GM21619 (cell line): Measurements from ENCODE around the gene MATN1.
A peak's percentile ranks its signal among the peaks of the same experiment; 100 is the strongest.
"Not testable (repeated sequence)": the region's sequence is repeated elsewhere in the genome, so short reads cannot be mapped to it uniquely, and the experiment has no call there.

Experiments used
- ATAC-seq: cut with Tn5 transposase; IDR thresholded peaks from one replicate; pipeline ENCODE4 v1.9.1; 2021; ENCODE audit not compliant: unreplicated experiment

MATN1 gene

DNA sequence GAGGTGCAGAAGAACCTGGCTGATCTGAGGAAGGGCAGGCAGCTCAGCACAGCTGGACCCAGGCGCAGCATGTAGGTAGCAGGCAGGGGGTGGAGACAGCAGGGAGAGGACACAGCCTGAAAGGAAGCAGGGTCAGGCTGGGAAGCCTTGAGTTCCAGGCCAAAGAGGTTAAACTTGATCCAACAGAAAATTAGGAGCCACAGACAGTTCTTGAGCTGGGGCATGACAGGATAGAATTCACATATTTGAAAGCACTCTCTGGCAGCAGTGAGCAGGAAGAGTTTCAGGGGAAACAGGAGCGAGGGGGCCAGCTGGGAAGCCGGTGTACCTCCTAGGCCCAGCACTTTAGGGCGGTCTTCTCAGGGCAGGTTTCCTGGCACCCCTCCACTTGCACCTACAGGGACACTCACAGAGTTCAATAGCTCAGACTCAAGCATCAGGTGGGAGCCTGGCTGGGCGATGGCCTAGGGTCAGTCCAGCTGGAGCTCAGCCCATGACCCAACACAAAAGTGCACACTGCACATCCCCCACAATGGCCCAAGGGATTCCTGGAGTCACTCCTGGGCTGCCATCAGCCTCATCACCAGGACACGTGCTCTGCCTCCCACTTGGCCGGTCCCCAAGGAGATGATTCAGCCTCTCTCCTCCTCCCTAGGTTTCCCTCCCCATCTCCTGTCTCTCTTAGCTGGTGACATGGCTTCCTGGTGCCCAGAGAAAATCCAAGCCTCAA, 22.7 kb downstream of the MATN1 start:
- no peak for ATAC-seq

DNA sequence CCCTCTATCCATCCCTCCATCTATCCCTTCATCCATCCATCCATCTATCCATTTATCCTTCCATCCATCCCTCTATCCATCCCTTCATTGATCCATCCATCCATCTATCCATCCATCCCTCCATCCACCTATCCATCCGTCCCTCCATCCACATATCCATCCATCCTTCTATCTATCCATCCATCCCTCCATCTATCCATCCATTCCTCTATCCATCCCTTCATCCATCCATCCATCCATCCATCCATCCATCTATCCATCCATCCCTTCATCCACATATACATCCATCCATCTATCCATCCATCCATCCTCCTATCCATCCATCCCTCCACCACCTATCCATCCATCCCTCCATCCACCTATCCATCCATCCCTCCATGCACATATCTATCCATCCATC, 23.6 kb downstream of the MATN1 start:
- no peak for ATAC-seq

DNA sequence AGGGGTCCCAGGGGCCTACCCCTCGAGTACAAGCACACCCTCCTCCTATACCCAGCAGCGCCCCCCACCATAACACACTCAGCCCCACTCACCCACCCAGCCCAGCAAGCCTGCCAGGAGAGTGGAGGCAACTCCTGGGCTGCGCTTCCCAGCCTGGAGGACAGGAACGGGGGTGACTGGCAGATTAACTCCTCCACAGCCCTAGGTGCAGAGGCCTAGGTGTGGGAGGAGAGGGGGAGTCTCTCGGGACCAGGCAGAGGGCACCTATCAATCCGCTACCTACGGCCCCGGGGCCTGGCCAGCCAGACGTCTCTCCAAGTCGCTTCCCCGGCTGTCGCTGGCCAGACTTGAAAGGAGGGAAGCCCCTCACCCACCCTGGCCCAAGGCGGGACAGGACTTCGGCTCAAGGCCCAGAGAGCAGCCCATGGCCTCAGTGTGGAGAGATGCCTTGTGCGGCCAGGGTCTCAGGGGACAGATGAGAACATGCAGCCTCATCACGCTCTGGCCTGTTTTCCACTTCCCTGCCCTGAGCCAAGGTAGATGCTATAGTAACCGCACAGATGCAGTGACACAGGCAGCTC, 24.9 kb downstream of the MATN1 start:
- ATAC-seq = no peak

DNA sequence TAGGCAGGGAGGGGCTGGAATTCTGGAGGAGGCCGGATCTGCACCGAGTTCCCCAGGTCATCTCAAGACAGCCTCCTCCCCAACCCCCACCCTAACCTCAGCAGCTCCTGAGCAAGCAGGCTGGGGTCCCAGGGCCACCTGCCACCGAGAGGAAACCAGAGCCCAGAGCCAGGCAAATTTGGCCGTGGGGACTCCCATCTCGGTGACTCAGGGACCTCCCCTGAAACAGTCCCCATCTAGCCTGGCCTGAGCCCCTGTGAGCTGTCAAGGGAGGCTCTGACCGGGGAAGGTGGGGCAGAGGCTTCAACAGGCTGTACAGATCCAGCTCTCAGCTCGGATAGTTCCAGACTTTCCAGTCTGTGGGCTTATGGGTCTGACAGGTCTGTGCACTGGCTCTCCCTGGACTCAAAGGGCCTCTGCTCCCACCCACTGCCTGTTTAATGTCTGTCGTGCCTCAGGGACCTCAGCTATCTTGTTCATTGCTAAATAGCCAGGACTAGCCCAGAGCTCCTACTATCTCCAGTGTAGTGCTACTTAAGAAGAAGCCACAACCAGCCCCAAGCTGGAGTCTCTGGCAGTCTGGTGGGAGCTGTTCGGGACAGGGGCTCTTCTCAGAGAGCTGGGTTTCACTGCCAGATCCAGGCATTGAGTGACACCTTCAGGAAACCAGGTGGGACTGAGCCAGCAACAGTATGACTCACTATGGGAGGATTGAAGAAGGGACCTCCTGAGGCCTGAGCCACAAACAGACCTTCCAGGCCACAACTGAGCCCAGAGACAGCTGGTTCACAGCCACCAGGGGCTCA, 25.6 kb downstream of the MATN1 start:
- ATAC-seq = peak; percentile 64

DNA sequence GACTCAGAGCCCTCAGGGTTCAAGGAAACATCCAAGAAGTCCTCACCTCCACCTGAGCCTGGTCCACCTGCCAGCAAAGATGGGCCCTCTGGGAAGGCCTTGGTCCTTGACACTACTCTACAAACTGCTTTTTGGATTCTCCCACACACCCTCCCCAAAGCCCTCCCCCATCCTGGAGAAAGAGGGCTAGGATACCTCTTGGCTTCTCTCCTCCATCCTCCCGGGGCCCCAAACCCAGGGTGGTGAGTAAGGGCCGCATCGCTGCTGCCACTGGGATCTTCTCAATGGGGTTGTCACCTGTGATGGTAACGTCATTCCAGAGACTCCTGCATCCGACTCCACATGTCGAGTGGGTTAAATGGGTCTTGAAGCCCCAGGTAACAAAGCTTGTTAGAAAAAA, 26.6 kb downstream of the MATN1 start:
- no peak for ATAC-seq

DNA sequence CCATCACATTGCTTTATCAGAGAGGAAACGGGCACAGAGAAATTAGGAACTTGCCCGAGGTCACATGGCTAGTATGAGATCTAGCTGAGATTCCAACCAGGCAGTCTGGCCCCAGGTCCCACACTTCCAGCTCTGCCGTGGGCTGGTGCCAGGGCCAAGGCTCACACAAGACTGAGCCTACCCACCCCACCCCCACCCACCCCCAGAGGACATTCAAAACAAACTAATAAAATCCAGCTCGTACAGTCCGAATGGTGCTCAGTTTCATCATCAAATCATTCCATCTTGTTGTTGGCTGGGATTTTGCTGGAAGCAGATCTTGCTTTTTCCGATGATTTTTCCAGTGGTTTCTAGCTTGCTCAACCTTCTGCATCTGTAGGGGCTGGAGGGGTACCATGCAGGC, 27.9 kb downstream of the MATN1 start:
- ATAC-seq = no peak

DNA sequence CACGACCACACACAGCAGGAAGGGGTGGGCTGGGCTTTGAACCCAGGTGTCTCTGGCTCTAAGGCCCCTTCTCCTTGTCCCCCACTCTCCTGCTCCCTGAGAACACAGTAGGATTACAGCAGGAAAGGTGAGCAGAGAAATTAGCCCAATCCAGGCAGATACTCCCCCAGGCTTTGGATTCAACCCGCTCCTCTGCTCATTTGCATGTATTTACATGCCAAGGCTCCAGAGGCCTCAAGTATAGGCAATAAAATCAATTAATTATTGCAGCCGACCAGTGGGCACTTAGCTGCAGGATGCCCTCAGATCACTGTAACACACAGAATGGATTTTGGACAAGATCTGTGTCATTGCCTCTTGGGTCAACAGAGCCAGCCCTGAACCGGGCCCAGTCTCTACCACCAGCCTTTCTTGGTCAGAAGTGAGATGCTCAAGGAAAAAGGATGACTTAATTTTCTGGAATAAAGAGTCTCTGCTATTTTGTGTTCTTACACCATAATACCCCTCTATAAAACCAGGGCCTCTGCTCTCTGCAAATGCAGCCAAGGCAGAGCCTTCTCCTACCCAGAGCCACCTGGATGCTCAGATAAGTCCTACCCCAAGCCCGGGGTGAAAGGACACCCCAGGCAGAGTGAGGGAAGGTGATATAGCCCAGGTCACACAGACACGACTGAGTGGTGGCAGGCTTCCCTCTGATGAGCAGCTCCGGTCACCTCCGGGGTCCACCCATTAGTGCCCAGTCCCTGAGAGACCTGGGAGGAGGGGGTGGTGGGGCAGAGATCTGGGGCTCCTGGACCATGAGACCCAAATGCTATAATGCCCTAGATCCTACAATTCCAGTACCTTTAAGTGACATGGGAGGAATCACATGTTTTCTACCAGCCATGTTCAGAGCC, 28.9 kb downstream of the MATN1 start:
- no peak for ATAC-seq

DNA sequence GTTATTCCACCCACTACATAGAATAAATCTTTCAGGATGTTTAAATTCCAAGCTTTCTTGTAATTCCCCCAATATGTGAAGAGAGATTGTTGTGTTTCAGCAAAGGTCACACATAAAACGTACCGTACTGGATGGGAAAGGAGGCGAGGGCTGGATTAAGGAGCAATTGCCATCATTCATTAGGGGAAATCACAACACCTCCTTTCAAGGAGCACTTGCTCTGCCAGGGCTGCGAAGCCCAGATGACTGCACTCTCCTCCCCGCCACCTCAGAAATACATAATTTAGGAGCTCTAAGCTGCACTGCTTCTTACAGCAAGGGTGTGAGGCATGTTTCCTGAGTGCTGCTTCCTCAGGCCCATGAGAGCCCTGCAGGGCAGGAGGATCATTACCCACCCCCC, 29.6 kb downstream of the MATN1 start:
- ATAC-seq = no peak

DNA sequence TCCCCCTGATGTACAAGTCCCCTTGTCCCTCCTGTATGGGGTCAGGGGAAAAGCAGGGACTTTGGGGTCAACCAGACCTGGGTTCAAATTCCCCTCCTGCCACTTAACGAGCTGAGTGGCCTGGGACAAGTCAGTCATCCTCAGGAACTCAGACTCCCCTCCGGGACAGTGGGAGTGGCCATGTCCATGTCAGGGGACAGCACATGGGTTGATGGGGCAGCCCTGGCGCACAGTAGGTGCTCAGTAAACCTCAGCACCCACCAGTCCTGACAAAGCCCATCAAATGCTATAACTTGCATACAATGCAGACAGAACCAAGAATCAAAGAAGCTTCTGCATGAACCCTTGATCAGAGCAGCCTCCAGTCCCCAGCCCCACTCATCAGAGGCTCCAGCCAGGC, 30.0 kb downstream of the MATN1 start:
- ATAC-seq = no peak

DNA sequence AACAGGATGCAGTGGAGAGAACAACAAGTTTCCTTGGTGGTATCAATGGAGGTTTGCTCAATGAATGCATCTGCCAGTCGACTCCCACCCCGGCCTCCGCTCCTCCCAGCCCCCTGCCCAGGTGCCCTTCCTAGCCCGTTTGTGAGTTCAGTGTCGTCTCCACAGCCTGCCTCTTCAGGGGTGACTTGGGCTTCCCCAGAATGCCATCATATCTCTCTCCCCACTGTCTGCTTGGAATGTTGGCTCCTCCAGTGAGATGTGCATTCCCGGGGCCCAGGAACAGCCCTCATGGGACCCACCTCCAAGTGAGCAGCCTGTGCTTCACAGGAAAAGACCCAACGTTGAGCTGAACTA, 30.5 kb downstream of the MATN1 start:
- ATAC-seq = no peak

DNA sequence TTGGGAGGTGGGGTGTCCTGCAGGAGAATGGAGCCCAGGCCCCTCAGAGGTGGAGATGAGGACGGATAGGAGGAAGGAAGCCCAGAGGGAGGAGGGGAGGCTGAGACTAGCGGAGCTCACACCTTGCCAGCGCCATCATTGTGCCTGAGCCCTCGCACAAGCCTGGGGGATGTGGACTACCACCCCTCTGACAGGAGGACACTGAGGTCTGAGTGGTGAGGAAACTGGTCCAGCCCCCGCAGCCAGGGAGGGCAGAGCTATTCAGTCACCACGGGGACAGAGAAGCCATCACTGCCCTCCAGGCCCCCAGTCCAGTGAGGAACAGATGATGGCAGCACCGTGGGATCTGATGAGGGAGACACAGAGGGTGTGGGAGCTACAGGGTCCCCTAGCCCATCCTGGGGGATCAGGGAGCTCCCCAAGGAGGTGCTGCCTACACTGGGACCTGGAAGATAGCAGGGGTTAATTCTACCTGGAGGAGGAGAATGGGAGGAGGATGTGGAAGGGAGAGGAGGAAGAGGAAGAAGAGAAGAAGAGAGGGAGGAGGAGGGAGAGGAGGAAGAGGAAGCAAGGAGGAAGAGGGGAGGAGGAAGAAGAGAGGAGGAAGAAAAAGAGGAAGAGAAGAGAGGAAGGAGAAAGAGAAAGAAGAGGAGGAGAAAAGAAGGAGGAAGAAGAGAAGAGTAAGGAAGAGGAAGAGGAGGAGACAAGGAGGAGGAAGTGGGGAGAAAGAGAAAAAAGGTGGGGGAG, 31.0 kb downstream of the MATN1 start:
- ATAC-seq = no peak

DNA sequence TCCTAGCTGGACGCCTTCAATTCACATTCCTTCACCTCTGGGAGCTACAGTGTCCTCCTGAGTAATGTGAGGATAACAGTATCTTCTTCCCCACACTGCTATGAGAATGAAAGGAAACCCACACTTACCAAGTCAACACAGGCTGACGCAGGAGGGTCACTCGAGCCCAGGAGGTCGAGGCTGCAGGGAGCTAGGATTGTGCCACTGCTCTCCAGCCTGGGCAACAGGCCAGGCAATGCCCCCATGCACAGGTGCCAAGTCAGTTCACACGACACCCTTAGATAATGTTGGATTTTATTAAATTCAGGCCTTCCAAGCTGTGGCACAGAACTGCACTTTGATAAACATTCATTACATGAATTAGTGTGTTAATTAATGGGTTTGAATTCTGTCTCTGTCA, 31.9 kb downstream of the MATN1 start:
- ATAC-seq = no peak

DNA sequence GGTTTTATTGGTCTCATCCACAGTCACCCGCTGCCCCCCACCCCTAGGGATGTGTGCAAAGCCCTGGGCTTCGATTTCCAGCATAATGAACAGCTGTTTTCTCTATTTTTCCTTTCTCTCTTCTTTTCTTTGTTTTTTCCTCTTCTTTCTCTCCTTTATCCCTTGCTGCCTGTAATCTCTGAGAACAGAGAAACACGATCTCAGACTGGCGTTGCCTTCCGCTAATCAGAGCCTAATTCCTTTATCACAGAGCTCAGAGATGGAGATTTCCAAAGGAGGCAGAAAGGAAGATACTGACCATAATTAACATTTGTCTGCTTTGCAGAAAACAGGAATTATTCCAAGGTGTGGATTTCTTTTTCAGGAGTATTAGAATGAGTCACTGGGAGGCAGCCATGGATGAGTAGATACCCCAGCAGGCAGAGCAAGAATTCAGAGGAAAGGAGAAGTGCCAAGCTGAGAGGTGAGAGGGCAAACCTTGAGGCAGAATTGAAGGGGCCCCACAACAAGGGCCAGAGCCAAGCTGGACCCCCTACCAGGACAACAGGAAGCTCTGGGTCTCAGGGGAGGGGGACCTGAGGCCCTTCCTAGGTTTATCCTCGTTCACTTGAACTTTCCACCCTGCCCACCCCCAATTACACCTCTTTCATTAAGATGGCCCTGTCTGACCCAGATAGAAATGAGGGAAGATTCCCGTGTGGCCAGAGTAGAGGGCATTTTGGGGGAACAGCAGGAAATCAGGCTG, 33.3 kb downstream of the MATN1 start:
- no peak for ATAC-seq

DNA sequence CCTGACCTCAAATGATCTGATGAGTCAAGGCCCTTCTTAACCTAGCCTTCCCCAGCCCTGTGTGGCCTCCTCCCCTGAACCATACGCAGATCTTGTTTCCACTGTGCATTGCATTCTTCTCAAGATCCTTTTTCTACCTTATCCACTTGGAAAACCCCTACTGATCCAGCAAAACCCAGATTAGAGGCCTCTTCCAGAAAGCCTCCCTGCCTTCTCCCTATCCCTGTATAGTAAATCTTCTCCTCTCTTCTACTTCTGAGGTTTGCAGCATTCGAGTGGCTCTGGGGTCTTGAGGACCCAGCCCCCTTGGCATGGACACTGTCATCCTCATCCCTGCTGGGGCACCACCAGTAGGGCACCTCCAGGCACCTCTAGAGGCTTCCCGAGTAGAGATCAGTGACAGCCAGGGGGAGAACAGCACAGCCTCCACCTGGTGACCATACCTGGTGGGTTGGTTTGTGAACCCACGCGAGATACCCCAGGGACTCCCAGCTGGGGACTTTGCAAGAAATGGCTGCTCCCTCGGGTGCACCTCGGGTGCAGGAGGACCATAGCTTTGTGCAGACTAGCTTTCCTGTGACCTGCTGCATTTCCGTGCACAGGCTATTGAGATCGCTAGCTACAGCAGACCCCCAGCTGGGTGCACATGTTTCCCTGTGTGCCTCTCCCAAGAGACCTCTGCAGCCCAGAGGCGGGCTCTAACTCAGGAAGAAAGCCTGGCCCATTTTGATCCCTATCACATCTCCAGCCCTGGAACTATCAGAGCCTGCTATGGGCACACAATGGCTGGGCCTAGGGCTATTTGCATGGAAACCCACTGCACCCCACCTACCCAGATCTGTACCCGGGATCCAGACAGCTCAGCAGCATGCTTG, 34.2 kb downstream of the MATN1 start:
- ATAC-seq = no peak

DNA sequence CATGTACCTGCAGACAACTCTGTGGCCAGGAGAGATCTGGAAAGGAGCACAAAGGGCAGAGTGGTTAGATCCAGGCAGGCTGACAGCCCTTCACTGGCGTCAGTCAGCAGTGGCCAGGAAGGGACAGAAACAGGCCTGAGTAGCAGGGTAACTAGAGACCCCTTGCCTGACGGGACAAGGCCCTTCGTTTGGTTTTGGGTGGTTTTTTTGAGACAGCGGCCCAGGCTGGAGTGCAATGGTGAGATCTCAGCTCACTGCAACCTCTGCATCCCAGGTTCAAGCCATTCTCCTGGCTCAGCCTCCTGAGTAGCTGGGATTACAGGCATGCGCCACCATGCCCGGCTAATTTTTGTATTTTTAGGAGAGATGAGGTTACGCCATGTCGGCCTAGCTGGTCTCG, 34.9 kb downstream of the MATN1 start:
- not testable (repeated sequence) for ATAC-seq

DNA sequence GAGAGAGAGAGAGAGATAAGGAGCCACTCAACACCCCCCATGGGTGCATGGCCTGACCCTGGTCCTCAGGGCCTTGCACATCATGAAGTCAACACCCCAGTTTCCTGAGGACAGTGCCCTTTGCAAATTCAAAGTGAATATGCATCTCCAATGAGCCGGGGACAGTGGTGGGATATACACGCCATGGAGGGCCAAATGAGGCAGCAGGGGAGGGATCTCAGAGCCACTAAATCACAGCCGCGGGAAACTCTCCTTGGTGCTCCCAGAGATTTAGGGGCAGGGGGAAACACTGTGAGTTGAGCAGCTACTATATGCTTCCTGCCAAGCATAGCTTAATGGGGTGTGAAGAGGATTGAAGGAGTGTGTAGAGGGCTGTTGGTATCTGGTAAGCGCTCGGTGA, 35.5 kb downstream of the MATN1 start:
- no peak for ATAC-seq

DNA sequence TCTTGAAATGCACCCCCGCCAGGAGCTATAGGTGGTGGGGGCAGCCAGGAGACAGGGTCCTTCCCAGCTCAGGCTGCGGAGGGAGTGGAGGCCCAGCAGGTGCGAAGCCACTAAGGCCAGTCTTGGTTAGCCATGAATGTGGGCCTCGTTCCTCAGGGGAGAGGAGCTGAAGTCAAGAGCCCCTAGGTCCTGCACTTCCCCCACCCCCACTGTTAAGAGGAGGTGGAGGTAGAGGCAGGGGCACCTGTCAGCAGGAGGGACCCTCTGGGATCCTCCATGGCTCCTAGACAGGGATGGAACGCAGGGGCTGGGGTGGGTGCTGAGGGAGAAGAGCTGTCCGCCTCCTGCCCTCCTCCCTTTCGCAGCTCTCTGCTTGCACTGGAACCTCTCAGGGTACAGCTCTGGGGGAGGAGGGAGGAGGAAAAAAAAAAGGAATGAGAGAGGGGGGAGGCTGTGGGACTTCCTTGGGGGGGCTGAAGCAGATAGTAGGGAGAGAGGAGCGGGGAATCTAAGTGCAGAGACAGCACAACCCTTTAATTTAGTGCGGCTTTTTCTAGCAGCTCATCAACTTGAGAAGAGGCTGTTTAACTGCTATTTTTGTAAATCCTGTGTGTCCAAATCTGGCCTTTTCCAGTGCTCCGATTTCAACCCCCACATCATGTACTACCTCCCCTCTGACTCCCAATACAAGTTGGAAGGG, 37.0 kb downstream of the MATN1 start:
- ATAC-seq = no peak

DNA sequence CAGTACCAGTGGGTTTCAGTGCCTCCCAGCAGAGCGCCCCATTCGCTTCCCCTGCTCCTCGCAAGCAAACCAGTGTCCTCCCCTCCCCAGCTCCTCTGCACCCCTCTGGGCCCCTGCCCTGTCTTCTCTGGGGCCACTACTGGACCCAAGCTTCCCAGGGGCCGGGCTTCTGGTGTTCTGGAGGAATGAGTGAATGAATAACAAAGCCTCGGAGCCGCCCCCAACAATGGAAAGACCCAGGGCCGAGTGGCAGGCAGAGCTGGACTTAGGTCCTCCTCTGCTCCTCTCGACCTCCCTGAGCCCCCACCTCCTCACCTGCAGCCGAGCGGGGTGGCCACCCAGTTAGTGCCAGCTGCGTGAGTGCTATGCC, 37.6 kb downstream of the MATN1 start:
- no peak for ATAC-seq
